Measurements from ENCODE around the gene STAT4. TPM values are rescaled to one million over a fixed set of nuclear protein-coding genes. Genes with fewer than 3 reads are reported as not detected.

The STAT4 gene
- total and polyA plus RNA-seq, 9 donors: 0.59 to 2.2 (median 1.2) TPM

- H3K27ac ChIP-seq (ENCODE audit: low read length): no peak overlapping the region
- H3K27me3 ChIP-seq (ENCODE audit: control insufficient read depth, insufficient read depth, low read length): no peaks in the 10 kb centered on the region
- no peak for DNase-seq
- H3K36me3 ChIP-seq (ENCODE audit: control insufficient read depth, insufficient read depth, low read length): no peaks in the 10 kb centered on the region
- no CpG with 5 or more reads among the region's 2 CpGs for WGBS (ENCODE audit: insufficient coverage)
- no peak overlapping the region for H3K4me3 ChIP-seq (ENCODE audit: low read length)
- H3K9me3 ChIP-seq (replicated peaks; ENCODE audit: control insufficient read depth, low read depth, low read length): no peaks in the 10 kb centered on the region
- H3K4me1 ChIP-seq (ENCODE audit: control insufficient read depth, insufficient read depth, low read length): no peaks in the 10 kb centered on the region
Observed at GRCh38 chr2:191087311-191087710, 63.5 kb downstream of the STAT4 start.

DNA sequence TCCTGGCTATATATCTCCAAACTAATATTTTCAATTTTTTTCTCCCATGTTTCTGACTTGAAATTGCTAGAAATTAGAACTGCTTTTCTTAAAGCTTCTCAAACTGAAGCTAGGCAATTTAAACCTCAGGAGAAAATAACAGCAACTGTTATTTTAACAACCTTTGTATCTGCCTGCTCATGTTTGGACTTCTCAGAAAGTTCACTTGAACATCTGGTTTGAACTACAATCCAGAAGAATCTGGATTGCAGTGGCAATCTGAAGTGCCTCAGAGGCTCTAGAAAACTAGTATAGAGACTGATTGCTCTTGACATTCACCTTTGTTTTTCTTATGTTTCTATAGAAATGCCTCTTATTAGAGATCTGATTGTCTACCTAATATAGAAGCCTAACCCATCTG is 64.1 kb downstream of the STAT4 start:
- Histone ChIP-seq H3K9me3 (replicated peaks; ENCODE audit: control insufficient read depth, low read depth, low read length) (no peaks in the 10 kb centered on the region), H3K4me1 (ENCODE audit: control insufficient read depth, insufficient read depth, low read length) (no peaks in the 10 kb centered on the region), H3K4me3 (ENCODE audit: low read length) (no peak overlapping the region), H3K36me3 (ENCODE audit: control insufficient read depth, insufficient read depth, low read length) (no peaks in the 10 kb centered on the region), H3K27me3 (ENCODE audit: control insufficient read depth, insufficient read depth, low read length) (no peaks in the 10 kb centered on the region), H3K27ac (ENCODE audit: low read length) (no peak overlapping the region)
- peak; percentile 52 for DNase-seq

DNA sequence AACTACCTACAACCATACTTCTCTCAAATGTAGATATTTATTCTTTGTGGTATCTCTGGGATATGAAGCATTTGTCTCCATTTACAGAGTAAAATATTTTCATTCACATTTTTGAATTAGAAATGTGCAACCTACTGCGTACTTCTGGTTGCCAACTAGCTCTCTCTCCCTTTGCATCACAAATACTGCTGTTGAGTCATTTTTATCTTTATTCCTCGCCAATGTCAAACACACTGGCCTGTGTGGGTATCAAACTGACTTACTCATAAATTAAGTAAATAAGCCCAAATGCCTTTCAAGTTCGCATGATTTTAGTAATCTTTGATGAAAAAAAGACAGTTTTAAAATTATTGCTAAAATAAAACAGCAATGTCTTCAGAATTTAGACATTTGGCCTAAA is 67.3 kb downstream of the STAT4 start:
- no peaks in the 10 kb centered on the region for H3K27me3 ChIP-seq (ENCODE audit: control insufficient read depth, insufficient read depth, low read length)
- H3K9me3 ChIP-seq (replicated peaks; ENCODE audit: control insufficient read depth, low read depth, low read length): no peaks in the 10 kb centered on the region
- no peaks in the 10 kb centered on the region for H3K4me1 ChIP-seq (ENCODE audit: control insufficient read depth, insufficient read depth, low read length)
- WGBS (ENCODE audit: insufficient coverage): 100% methylated on average over 1 of the region's 3 CpGs
- no peak overlapping the region for H3K4me3 ChIP-seq (ENCODE audit: low read length)
- DNase-seq: no peak
- no peak overlapping the region for H3K27ac ChIP-seq (ENCODE audit: low read length)
- no peaks in the 10 kb centered on the region for H3K36me3 ChIP-seq (ENCODE audit: control insufficient read depth, insufficient read depth, low read length)

DNA sequence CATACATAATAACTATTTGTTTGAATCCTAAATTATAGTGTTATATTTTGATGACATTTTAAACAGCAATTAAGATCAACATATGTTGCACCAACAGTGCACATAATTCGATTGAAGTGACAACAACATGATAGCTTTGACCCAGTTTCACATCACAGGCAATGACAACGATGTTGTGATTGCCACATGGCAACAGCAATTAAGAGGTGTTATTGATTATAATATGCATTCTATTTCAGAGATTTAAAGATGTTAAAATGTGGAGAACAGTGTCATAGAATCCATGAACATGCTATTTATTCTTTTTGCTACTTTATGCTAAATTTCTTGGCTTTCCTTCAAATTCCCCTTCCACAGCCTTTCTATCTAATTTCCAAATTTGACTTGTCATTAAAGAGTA is 68.5 kb downstream of the STAT4 start:
- no peak for DNase-seq
- H3K9me3 ChIP-seq (replicated peaks; ENCODE audit: control insufficient read depth, low read depth, low read length): no peaks in the 10 kb centered on the region
- no peak overlapping the region for H3K4me3 ChIP-seq (ENCODE audit: low read length)
- no peaks in the 10 kb centered on the region for H3K4me1 ChIP-seq (ENCODE audit: control insufficient read depth, insufficient read depth, low read length)
- H3K36me3 ChIP-seq (ENCODE audit: control insufficient read depth, insufficient read depth, low read length): no peaks in the 10 kb centered on the region
- WGBS (ENCODE audit: insufficient coverage): no CpG with 5 or more reads among the region's 2 CpGs
- no peaks in the 10 kb centered on the region for H3K27me3 ChIP-seq (ENCODE audit: control insufficient read depth, insufficient read depth, low read length)
- no peak overlapping the region for H3K27ac ChIP-seq (ENCODE audit: low read length)

GRCh38 chr2:191081411-191082155 is 69.2 kb downstream of the STAT4 start:
- Histone ChIP-seq H3K27ac (ENCODE audit: low read length) (no peak overlapping the region), H3K36me3 (ENCODE audit: control insufficient read depth, insufficient read depth, low read length) (no peaks in the 10 kb centered on the region), H3K4me3 (ENCODE audit: low read length) (no peak overlapping the region), H3K4me1 (ENCODE audit: control insufficient read depth, insufficient read depth, low read length) (no peaks in the 10 kb centered on the region), H3K9me3 (replicated peaks; ENCODE audit: control insufficient read depth, low read depth, low read length) (no peaks in the 10 kb centered on the region), H3K27me3 (ENCODE audit: control insufficient read depth, insufficient read depth, low read length) (no peaks in the 10 kb centered on the region)
- DNase-seq: no peak
- no CpG with 5 or more reads among the region's 3 CpGs for WGBS (ENCODE audit: insufficient coverage)

DNA sequence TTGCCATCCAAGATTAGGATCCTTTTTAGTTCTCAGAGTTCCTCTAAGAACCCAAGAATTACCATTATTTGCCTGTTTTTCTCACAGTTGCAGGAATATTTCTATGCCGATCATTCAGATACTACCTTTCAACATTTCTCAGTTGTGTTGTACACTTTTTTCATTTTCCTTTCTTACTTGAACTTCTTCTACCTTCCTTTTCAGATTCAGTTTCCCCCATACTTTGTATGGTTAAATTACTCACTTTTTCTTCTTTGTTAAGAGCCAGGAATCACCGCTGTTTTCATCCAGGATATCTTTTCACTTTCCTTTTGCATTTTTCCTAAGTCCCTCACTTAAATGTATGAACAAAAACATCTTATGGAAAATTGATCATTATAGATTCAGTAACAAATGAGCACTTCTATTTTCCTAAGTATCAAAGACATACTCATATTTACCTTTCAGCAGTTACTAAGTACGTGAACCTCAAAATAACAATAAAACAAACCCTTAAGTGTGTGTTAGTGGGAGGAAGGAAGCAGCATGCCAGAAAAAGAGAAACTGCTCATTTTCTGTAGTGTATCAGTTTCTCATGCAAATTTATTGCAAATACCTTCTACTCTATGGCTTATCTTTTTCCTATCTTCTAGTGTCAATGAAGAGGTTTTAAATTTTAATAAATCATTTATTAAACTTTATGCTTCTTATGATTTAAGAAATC is 72.5 kb downstream of the STAT4 start:
- Histone ChIP-seq H3K27me3 (ENCODE audit: control insufficient read depth, insufficient read depth, low read length) (no peaks in the 10 kb centered on the region), H3K27ac (ENCODE audit: low read length) (no peak overlapping the region), H3K36me3 (ENCODE audit: control insufficient read depth, insufficient read depth, low read length) (no peaks in the 10 kb centered on the region), H3K4me3 (ENCODE audit: low read length) (no peak overlapping the region), H3K9me3 (replicated peaks; ENCODE audit: control insufficient read depth, low read depth, low read length) (no peaks in the 10 kb centered on the region), H3K4me1 (ENCODE audit: control insufficient read depth, insufficient read depth, low read length) (no peaks in the 10 kb centered on the region)
- 71% methylated on average over 1 of the region's 3 CpGs for WGBS (ENCODE audit: insufficient coverage)
- DNase-seq: no peak

DNA sequence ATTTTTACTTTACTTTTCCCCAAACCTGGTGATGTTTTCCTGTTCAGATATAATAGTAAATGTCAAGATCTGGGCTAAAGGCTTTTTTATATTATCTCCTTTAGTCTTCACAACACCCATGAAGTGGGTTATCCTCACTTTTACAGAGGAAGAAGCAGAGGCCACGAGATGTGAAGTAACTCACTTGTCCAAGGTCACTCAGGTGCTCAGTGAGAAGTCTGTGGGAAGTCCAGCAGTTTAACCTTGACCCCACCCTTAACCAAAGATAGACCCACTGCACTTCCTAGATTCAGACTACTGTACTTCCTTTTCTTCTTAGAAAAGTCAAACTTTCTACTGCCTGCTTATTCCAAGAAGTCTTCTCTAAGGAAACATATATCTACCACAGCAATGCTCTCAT is 80.5 kb downstream of the STAT4 start:
- no CpG with 5 or more reads among the region's 1 CpG for WGBS (ENCODE audit: insufficient coverage)
- Histone ChIP-seq H3K4me1 (ENCODE audit: control insufficient read depth, insufficient read depth, low read length) (no peaks in the 10 kb centered on the region), H3K27ac (ENCODE audit: low read length) (no peak overlapping the region), H3K27me3 (ENCODE audit: control insufficient read depth, insufficient read depth, low read length) (no peaks in the 10 kb centered on the region), H3K36me3 (ENCODE audit: control insufficient read depth, insufficient read depth, low read length) (no peaks in the 10 kb centered on the region), H3K9me3 (replicated peaks; ENCODE audit: control insufficient read depth, low read depth, low read length) (no peaks in the 10 kb centered on the region), H3K4me3 (ENCODE audit: low read length) (no peak overlapping the region)
- no peak for DNase-seq

DNA sequence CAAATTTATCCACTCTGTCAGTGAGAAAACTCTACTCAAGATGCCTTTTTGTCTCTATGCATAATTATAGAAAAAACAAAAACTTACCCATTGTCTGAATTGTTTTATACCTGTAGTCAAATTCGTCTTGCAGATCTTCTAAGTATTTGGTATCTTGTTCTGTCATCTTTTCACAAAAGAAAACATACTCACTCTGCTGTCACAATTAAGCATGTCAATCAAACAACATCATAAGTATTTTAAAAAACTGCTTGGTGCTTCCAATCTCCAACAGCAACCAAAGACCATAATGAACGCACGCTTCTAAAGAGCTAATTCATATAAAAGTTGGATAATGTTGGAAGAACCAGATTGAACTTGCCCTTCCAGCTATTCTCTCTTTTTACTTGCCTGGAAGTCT is 81.2 kb downstream of the STAT4 start:
- H3K9me3 ChIP-seq (replicated peaks; ENCODE audit: control insufficient read depth, low read depth, low read length): no peaks in the 10 kb centered on the region
- no peaks in the 10 kb centered on the region for H3K27me3 ChIP-seq (ENCODE audit: control insufficient read depth, insufficient read depth, low read length)
- WGBS (ENCODE audit: insufficient coverage): no CpG with 5 or more reads among the region's 3 CpGs
- no peaks in the 10 kb centered on the region for H3K4me1 ChIP-seq (ENCODE audit: control insufficient read depth, insufficient read depth, low read length)
- no peak overlapping the region for H3K4me3 ChIP-seq (ENCODE audit: low read length)
- no peak overlapping the region for H3K27ac ChIP-seq (ENCODE audit: low read length)
- DNase-seq: no peak
- no peaks in the 10 kb centered on the region for H3K36me3 ChIP-seq (ENCODE audit: control insufficient read depth, insufficient read depth, low read length)

GRCh38 chr2:191066919-191067233 is 83.9 kb downstream of the STAT4 start:
- no peak for DNase-seq
- H3K27me3 ChIP-seq (ENCODE audit: control insufficient read depth, insufficient read depth, low read length): no peaks in the 10 kb centered on the region
- WGBS (ENCODE audit: insufficient coverage): no CpG with 5 or more reads among the region's 3 CpGs
- no peak overlapping the region for H3K4me3 ChIP-seq (ENCODE audit: low read length)
- no peaks in the 10 kb centered on the region for H3K9me3 ChIP-seq (replicated peaks; ENCODE audit: control insufficient read depth, low read depth, low read length)
- H3K27ac ChIP-seq (ENCODE audit: low read length): no peak overlapping the region
- no peaks in the 10 kb centered on the region for H3K4me1 ChIP-seq (ENCODE audit: control insufficient read depth, insufficient read depth, low read length)
- H3K36me3 ChIP-seq (ENCODE audit: control insufficient read depth, insufficient read depth, low read length): no peaks in the 10 kb centered on the region

GRCh38 chr2:191066197-191066918 is 84.4 kb downstream of the STAT4 start:
- WGBS (ENCODE audit: insufficient coverage): no CpG with 5 or more reads among the region's 4 CpGs

More at GRCh38 chr2:191066197-191066918, 84.4 kb downstream of the STAT4 start:
- Histone ChIP-seq H3K36me3 (ENCODE audit: control insufficient read depth, insufficient read depth, low read length) (no peaks in the 10 kb centered on the region), H3K9me3 (replicated peaks; ENCODE audit: control insufficient read depth, low read depth, low read length) (no peaks in the 10 kb centered on the region), H3K4me3 (ENCODE audit: low read length) (no peak overlapping the region), H3K27me3 (ENCODE audit: control insufficient read depth, insufficient read depth, low read length) (no peaks in the 10 kb centered on the region), H3K27ac (ENCODE audit: low read length) (no peak overlapping the region), H3K4me1 (ENCODE audit: control insufficient read depth, insufficient read depth, low read length) (no peaks in the 10 kb centered on the region)
- no peak for DNase-seq
